OCI-LY1 (cell line): ENCODE results near the gene HNRNPA1L2.
A peak's percentile ranks its signal among the peaks of the same experiment; 100 is the strongest.
"Not testable (repeated sequence)": the region's sequence is repeated elsewhere in the genome, so short reads cannot be mapped to it uniquely, and the experiment has no call there.

ENCODE experiments used
- H2AFZ ChIP-seq: fragments of 200-600 bp; sonication (generic), shearing (Covaris generic); 2 replicates; pipeline ENCODE4 v1.6.0; 2014; ENCODE audit warnings: antibody characterized with exemption, mild to moderate bottlenecking, low read length
- H3F3A ChIP-seq: fragments of 200-600 bp; sonication (generic), shearing (Covaris generic); 2 replicates; pipeline ENCODE4 v1.6.0; 2014; ENCODE audit warnings: mild to moderate bottlenecking, antibody characterized with exemption, low read length, moderate library complexity; ENCODE audit not compliant: insufficient read depth
- H3K27ac ChIP-seq: fragments of 200-600 bp; sonication (generic); 2 replicates; pipeline ENCODE4 v1.5.1; 2014; ENCODE audit warnings: low read length, mixed run types, mild to moderate bottlenecking, low read depth; ENCODE audit not compliant: poor library complexity, severe bottlenecking
- H3K27me3 ChIP-seq: fragments of 200-600 bp; sonication (generic); 2 replicates; pipeline ENCODE4 v1.6.0; 2014; ENCODE audit warnings: antibody characterized with exemption, mild to moderate bottlenecking, low read length, moderate library complexity; ENCODE audit not compliant: insufficient read depth
- H3K36me3 ChIP-seq: fragments of 200-600 bp; sonication (generic); 2 replicates; pipeline ENCODE4 v1.6.1; 2014; ENCODE audit warnings: mild to moderate bottlenecking, antibody characterized with exemption, low read length, moderate library complexity, mixed read lengths; ENCODE audit not compliant: insufficient read depth
- H3K4me1 ChIP-seq: fragments of 200-600 bp; sonication (generic); 2 replicates; pipeline ENCODE4 v1.5.1; 2014; ENCODE audit warnings: mild to moderate bottlenecking, low read length, moderate library complexity; ENCODE audit not compliant: insufficient read depth, severe bottlenecking
- H3K4me2 ChIP-seq: fragments of 200-600 bp; sonication (generic), shearing (Covaris generic); 2 replicates; pipeline ENCODE4 v1.6.1; 2014; ENCODE audit warnings: low read length
- H3K4me3 ChIP-seq: fragments of 200-600 bp; sonication (generic); 2 replicates; pipeline ENCODE4 v1.5.1; 2014; ENCODE audit warnings: low read length, low read depth, mild to moderate bottlenecking, mixed read lengths; ENCODE audit not compliant: poor library complexity, severe bottlenecking
- H3K79me2 ChIP-seq: fragments of 200-600 bp; shearing (Covaris generic); 2 replicates; pipeline ENCODE4 v1.6.1; 2016; ENCODE audit warnings: mixed run types, low read length, mixed read lengths; ENCODE audit not compliant: insufficient read depth
- H3K9ac ChIP-seq: fragments of 200-600 bp; sonication (generic), shearing (Covaris generic); 2 replicates; pipeline ENCODE4 v1.6.1; 2014; ENCODE audit warnings: mild to moderate bottlenecking, low read length, mixed read lengths
- H3K9me2 ChIP-seq: fragments of 200-600 bp; sonication (generic), shearing (Covaris generic); 2 replicates; pipeline ENCODE4 v1.6.1; 2014; ENCODE audit warnings: low read depth, mild to moderate bottlenecking, low read length, mixed read lengths
- H3K9me3 ChIP-seq: fragments of 200-600 bp; shearing (Covaris generic); 2 replicates; pipeline ENCODE4 v1.6.1; 2014; ENCODE audit warnings: low read length, mixed read lengths
- H4K20me1 ChIP-seq: fragments of 200-600 bp; sonication (generic), shearing (Covaris generic); 2 replicates; pipeline ENCODE4 v1.6.0; 2016; ENCODE audit warnings: mild to moderate bottlenecking, low read length; ENCODE audit not compliant: insufficient read depth
- CTCF ChIP-seq: fragments of 200-600 bp; sonication (generic), shearing (Covaris generic); IDR thresholded peaks from 2 replicates; pipeline ENCODE4 v1.5.1; 2017; ENCODE audit warnings: mild to moderate bottlenecking, antibody characterized with exemption, low read length, moderate library complexity, mixed read lengths
- EZH2 ChIP-seq: fragments of 200-600 bp; sonication (generic), shearing (Covaris generic); IDR thresholded peaks from 2 replicates; pipeline ENCODE4 v1.8.0; 2017; ENCODE audit warnings: borderline replicate concordance, mixed run types, mild to moderate bottlenecking, antibody characterized with exemption, low read length, moderate library complexity, mixed read lengths

The HNRNPA1L2 gene

GRCh38 chr13:52606795-52607194 is 35.4 kb upstream of the HNRNPA1L2 start:
- not testable (repeated sequence) for H3K36me3 ChIP-seq, H3K4me2 ChIP-seq, H3K27me3 ChIP-seq, H3K9me2 ChIP-seq, H3K79me2 ChIP-seq, H2AFZ ChIP-seq, H4K20me1 ChIP-seq, H3K9me3 ChIP-seq, H3K4me3 ChIP-seq, H3K4me1 ChIP-seq, H3K27ac ChIP-seq, H3K9ac ChIP-seq, H3F3A ChIP-seq

GRCh38 chr13:52608184-52608583 is 34.0 kb upstream of the HNRNPA1L2 start:
- H4K20me1 ChIP-seq, H3K4me3 ChIP-seq, H3K9me3 ChIP-seq, H3F3A ChIP-seq, H3K4me2 ChIP-seq, H3K4me1 ChIP-seq, H3K9me2 ChIP-seq, H3K9ac ChIP-seq, H3K79me2 ChIP-seq, H2AFZ ChIP-seq, H3K27me3 ChIP-seq, H3K27ac ChIP-seq, H3K36me3 ChIP-seq: not testable (repeated sequence)

GRCh38 chr13:52609013-52609606 is 33.1 kb upstream of the HNRNPA1L2 start:
- H3F3A ChIP-seq, H3K9ac ChIP-seq, H3K36me3 ChIP-seq, H3K9me3 ChIP-seq, H3K9me2 ChIP-seq, H3K27me3 ChIP-seq, H3K79me2 ChIP-seq, H2AFZ ChIP-seq, H3K27ac ChIP-seq, H4K20me1 ChIP-seq, H3K4me1 ChIP-seq, H3K4me3 ChIP-seq, H3K4me2 ChIP-seq: not testable (repeated sequence)
- peak; percentile 37; the same call in 1 of the 2 replicates for TF ChIP-seq CTCF

GRCh38 chr13:52610158-52610557 is 32.1 kb upstream of the HNRNPA1L2 start:
- not testable (repeated sequence) for H3K9ac ChIP-seq, H3K4me3 ChIP-seq, H3F3A ChIP-seq, H3K27ac ChIP-seq, H3K9me3 ChIP-seq, H3K27me3 ChIP-seq, H3K79me2 ChIP-seq, H4K20me1 ChIP-seq, H3K4me1 ChIP-seq, H3K4me2 ChIP-seq, H2AFZ ChIP-seq, H3K9me2 ChIP-seq, H3K36me3 ChIP-seq

GRCh38 chr13:52615134-52615801 is 27.0 kb upstream of the HNRNPA1L2 start:
- 0 out of 2 replicates have a peak, but pooled peaks cover 2% of the 10 kb centered on the region for H3K9me3 ChIP-seq
- peaks cover 2% of the 10 kb centered on the region; the same call in 1 of the 2 replicates for H3K36me3 ChIP-seq
- H3K27ac ChIP-seq = no peak overlapping the region
- no peak for TF ChIP-seq CTCF
- no peak for TF ChIP-seq EZH2
- no peaks in the 10 kb centered on the region for H3K27me3 ChIP-seq
- no peaks in the 10 kb centered on the region for H4K20me1 ChIP-seq
- no peaks in the 10 kb centered on the region for H3K9me2 ChIP-seq
- H3K4me2 ChIP-seq = no peak overlapping the region
- H3K4me1 ChIP-seq = peaks cover 17% of the 10 kb centered on the region
- peaks cover 18% of the 10 kb centered on the region for H3K79me2 ChIP-seq
- H3K4me3 ChIP-seq = no peak overlapping the region
- H3F3A ChIP-seq = no peaks in the 10 kb centered on the region
- H3K9ac ChIP-seq = no peak overlapping the region
- H2AFZ ChIP-seq = no peak overlapping the region
